Measurements from ENCODE around the gene OR6K6. TPM values are rescaled to one million over a fixed set of nuclear protein-coding genes. Genes with fewer than 3 reads are reported as not detected.

OR6K6 gene
- total RNA-seq, 1 experiment from 2014 or later, result not detected

DNA sequence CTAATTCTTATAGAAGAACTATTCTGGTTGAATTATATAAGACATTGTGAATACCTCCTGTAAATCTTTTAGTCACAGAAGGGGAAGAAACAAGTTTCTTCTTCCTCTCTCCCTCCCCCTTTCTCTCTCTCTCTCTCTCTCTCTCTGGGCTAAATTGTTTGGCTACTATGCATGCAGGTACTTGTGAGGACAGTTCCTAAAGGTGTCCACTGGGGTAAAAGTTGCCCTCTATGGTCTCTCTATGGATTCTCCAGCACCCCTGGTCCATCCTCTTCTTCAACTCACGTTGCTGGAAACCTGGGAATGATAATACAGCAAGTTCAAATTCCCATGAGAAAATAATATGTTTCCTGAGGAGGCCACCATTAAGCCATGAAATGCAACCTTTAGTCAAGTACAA lies 39.8 kb upstream of the OR6K6 start:
- H3K27ac ChIP-seq (ENCODE audit: low read depth, low read length, poor library complexity, severe bottlenecking), result no peak overlapping the region
- CTCF ChIA-PET, result no interaction called here
- intact Hi-C loops (cut with micrococcal nuclease; ENCODE audit: unreplicated experiment), result no loop called here
- TF ChIP-seq, protein P1, sequence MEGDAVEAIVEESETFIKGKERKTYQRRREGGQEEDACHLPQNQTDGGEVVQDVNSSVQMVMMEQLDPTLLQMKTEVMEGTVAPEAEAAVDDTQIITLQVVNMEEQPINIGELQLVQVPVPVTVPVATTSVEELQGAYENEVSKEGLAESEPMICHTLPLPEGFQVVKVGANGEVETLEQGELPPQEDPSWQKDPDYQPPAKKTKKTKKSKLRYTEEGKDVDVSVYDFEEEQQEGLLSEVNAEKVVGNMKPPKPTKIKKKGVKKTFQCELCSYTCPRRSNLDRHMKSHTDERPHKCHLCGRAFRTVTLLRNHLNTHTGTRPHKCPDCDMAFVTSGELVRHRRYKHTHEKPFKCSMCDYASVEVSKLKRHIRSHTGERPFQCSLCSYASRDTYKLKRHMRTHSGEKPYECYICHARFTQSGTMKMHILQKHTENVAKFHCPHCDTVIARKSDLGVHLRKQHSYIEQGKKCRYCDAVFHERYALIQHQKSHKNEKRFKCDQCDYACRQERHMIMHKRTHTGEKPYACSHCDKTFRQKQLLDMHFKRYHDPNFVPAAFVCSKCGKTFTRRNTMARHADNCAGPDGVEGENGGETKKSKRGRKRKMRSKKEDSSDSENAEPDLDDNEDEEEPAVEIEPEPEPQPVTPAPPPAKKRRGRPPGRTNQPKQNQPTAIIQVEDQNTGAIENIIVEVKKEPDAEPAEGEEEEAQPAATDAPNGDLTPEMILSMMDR (conservative IDR thresholded peaks at IDR 0.05; ENCODE audit: low read depth, low read length), result no peak
- no peak for TF ChIP-seq EZH2 (IDR thresholded peaks at IDR 0.05; ENCODE audit: borderline replicate concordance, low read depth, low read length, poor library complexity, severe bottlenecking)
- no peak for DNase-seq (ENCODE audit: low spot score)
- peaks cover 41% of the 10 kb centered on the region for H3K27me3 ChIP-seq (replicated peaks; ENCODE audit: insufficient read depth, low read depth, low read length, poor library complexity)
- H3K4me1 ChIP-seq (ENCODE audit: insufficient read depth, low read length, poor library complexity, severe bottlenecking), result no peaks in the 10 kb centered on the region
- no peaks in the 10 kb centered on the region for H3K36me3 ChIP-seq (ENCODE audit: insufficient read depth, low read length, poor library complexity, severe bottlenecking)
- H3K9me3 ChIP-seq (ENCODE audit: low read depth, low read length, poor library complexity, severe bottlenecking), result no peaks in the 10 kb centered on the region
- BruUV-seq (replicated peaks), result no TSS peak
- H3K4me3 ChIP-seq (ENCODE audit: low read depth, low read length, poor library complexity, severe bottlenecking), result no peak overlapping the region
- POLR2A ChIA-PET (ENCODE audit: low non-redundant PET), result no interaction called here

DNA sequence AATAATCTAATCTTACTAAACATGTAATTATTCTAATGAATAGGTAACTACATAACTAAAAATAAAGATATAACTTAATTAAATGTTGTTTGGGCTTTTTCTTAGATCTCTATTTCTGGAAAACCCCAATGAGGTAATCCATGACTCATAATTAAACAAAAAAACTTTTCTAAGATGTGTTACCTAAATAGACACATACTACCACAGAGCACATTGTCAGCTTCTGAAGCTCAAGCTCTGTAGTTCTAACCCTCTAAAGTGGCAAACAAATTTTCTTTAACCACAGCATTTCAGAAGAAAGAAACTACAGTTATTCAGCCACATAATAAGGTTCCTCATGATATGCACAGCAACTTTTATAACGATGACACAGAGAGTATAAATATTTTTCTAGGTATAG lies 38.2 kb upstream of the OR6K6 start:
- intact Hi-C loops (cut with micrococcal nuclease; ENCODE audit: unreplicated experiment), result no loop called here
- Histone ChIP-seq H3K9me3 (ENCODE audit: low read depth, low read length, poor library complexity, severe bottlenecking) (no peaks in the 10 kb centered on the region), H3K4me3 (ENCODE audit: low read depth, low read length, poor library complexity, severe bottlenecking) (no peak overlapping the region), H3K36me3 (ENCODE audit: insufficient read depth, low read length, poor library complexity, severe bottlenecking) (no peaks in the 10 kb centered on the region), H3K27ac (ENCODE audit: low read depth, low read length, poor library complexity, severe bottlenecking) (no peak overlapping the region), H3K27me3 (replicated peaks; ENCODE audit: insufficient read depth, low read depth, low read length, poor library complexity) (peaks cover 39% of the 10 kb centered on the region), H3K4me1 (ENCODE audit: insufficient read depth, low read length, poor library complexity, severe bottlenecking) (no peaks in the 10 kb centered on the region)
- no TSS peak for BruUV-seq (replicated peaks)
- no peak for DNase-seq (ENCODE audit: low spot score)
- CTCF ChIA-PET, result no interaction called here
- TF ChIP-seq EZH2 (IDR thresholded peaks at IDR 0.05; ENCODE audit: borderline replicate concordance, low read depth, low read length, poor library complexity, severe bottlenecking), result no peak
- TF ChIP-seq, protein P1 (conservative IDR thresholded peaks at IDR 0.05; ENCODE audit: low read depth, low read length), result no peak
- POLR2A ChIA-PET (ENCODE audit: low non-redundant PET), result no interaction called here

DNA sequence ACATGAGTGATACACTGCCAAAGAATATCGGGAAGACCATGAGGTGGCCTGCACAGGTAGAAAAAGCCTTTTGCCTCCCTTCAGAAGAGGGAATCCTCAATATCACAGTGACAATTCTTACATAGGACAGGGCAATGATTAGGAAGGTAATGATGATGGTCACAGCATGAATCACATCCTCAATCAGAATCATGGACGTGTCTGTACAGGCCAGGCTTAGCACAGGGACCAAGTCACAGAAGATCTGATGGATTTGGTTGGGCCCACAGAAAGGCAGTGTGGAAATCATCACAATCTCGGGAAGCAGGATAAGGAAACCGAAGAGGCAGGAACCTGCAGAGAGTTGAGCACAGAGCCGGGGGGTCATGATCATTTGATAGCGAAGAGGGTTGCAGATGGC lies 37.2 kb upstream of the OR6K6 start:
- no peaks in the 10 kb centered on the region for H3K9me3 ChIP-seq (ENCODE audit: low read depth, low read length, poor library complexity, severe bottlenecking)
- DNase-seq (ENCODE audit: low spot score), result no peak
- no peaks in the 10 kb centered on the region for H3K4me1 ChIP-seq (ENCODE audit: insufficient read depth, low read length, poor library complexity, severe bottlenecking)
- H3K27me3 ChIP-seq (replicated peaks; ENCODE audit: insufficient read depth, low read depth, low read length, poor library complexity), result peaks cover 38% of the 10 kb centered on the region
- no peak overlapping the region for H3K27ac ChIP-seq (ENCODE audit: low read depth, low read length, poor library complexity, severe bottlenecking)
- TF ChIP-seq, protein P1 (conservative IDR thresholded peaks at IDR 0.05; ENCODE audit: low read depth, low read length), result no peak
- TF ChIP-seq EZH2 (IDR thresholded peaks at IDR 0.05; ENCODE audit: borderline replicate concordance, low read depth, low read length, poor library complexity, severe bottlenecking), result no peak
- CTCF ChIA-PET, result no interaction called here
- no peaks in the 10 kb centered on the region for H3K36me3 ChIP-seq (ENCODE audit: insufficient read depth, low read length, poor library complexity, severe bottlenecking)
- no peak overlapping the region for H3K4me3 ChIP-seq (ENCODE audit: low read depth, low read length, poor library complexity, severe bottlenecking)
- intact Hi-C loops (cut with micrococcal nuclease; ENCODE audit: unreplicated experiment), result no loop called here
- no TSS peak for BruUV-seq (replicated peaks)
- POLR2A ChIA-PET (ENCODE audit: low non-redundant PET), result no interaction called here
